Left lobe of liver (tissue), 2 donors: ENCODE measurements around the gene ATP9B. TPM values are rescaled to one million over a fixed set of nuclear protein-coding genes. Genes with fewer than 3 reads are reported as not detected.
A peak's percentile ranks its signal among the peaks of the same experiment; 100 is the strongest.
"Not testable (repeated sequence)": the region's sequence is repeated elsewhere in the genome, so short reads cannot be mapped to it uniquely, and the experiment has no call there.

ENCODE experiments used
- ATAC-seq: fragments of 200-7000 bp; cut with Tn5 transposase; one replicate; pipeline ENCODE4 v1.9.1; 2020; ENCODE audit warnings: mild to moderate bottlenecking, moderate library complexity
- DNase-seq: peaks from one replicate; pipeline ENCODE4 v3.0.0-alpha.2; 2020; ENCODE audit warnings: low spot score
- total RNA-seq: library from RNA; stranded (reverse); gene quantifications from one replicate; pipeline ENCODE4 v1.2.1, GENCODE V29; 2021
- donor health status: DM: no; HTN: no; CAD: no; lungs with moderate emphysema.
- donor health status: DM: no; HTN: yes; CAD: no.

Gene ATP9B
- total RNA-seq, 1 donor from 2014 or later = 11.1 TPM

GRCh38 chr18:79272916-79273315 lies 203.7 kb downstream of the ATP9B start:
- DNase-seq = no peak

GRCh38 chr18:79274823-79275222 lies 205.6 kb downstream of the ATP9B start:
- DNase-seq (no peak), ATAC-seq (no peak)

More at GRCh38 chr18:79272916-79273315, 203.7 kb downstream of the ATP9B start:
- no peak for ATAC-seq

- ATAC-seq = no peak
- no peak for DNase-seq
These were observed 206.3 kb downstream of the ATP9B start for GRCh38 chr18:79275461-79275860.

GRCh38 chr18:79275992-79276391 lies 206.8 kb downstream of the ATP9B start:
- DNase-seq (no peak), ATAC-seq (no peak)

GRCh38 chr18:79278896-79279295 lies 209.7 kb downstream of the ATP9B start:
- no peak for ATAC-seq
- DNase-seq = no peak

GRCh38 chr18:79283131-79283810 lies 214.1 kb downstream of the ATP9B start:
- DNase-seq = no peak
- ATAC-seq = no peak

GRCh38 chr18:79283929-79284328 lies 214.7 kb downstream of the ATP9B start:
- ATAC-seq = no peak
- DNase-seq = no peak

- ATAC-seq, DNase-seq: not testable (repeated sequence)
These were observed 216.0 kb downstream of the ATP9B start for GRCh38 chr18:79285191-79285590.

GRCh38 chr18:79290409-79290808 lies 221.2 kb downstream of the ATP9B start:
- not testable (repeated sequence) for DNase-seq, ATAC-seq

GRCh38 chr18:79290876-79291275 lies 221.7 kb downstream of the ATP9B start:
- no peak for DNase-seq

GRCh38 chr18:79294235-79294634 lies 225.0 kb downstream of the ATP9B start:
- no peak for DNase-seq
- no peak for ATAC-seq

More at GRCh38 chr18:79290876-79291275, 221.7 kb downstream of the ATP9B start:
- ATAC-seq = no peak

- DNase-seq (no peak), ATAC-seq (no peak)
These were observed 230.1 kb downstream of the ATP9B start for GRCh38 chr18:79299272-79299671.

- no peak for DNase-seq
- no peak for ATAC-seq
These were observed 230.5 kb downstream of the ATP9B start for GRCh38 chr18:79299711-79300110.

GRCh38 chr18:79300413-79300812 lies 231.2 kb downstream of the ATP9B start:
- ATAC-seq (no peak), DNase-seq (no peak)

GRCh38 chr18:79302120-79302519 lies 232.9 kb downstream of the ATP9B start:
- no peak for DNase-seq
- peak; percentile 52 for ATAC-seq

GRCh38 chr18:79305911-79306310 lies 236.7 kb downstream of the ATP9B start:
- ATAC-seq (no peak), DNase-seq (no peak)

- ATAC-seq (no peak), DNase-seq (no peak)
These were observed 240.6 kb downstream of the ATP9B start for GRCh38 chr18:79309614-79310358.

- DNase-seq = no peak
These were observed 245.7 kb downstream of the ATP9B start for GRCh38 chr18:79314838-79315388.

GRCh38 chr18:79315596-79315995 lies 246.4 kb downstream of the ATP9B start:
- DNase-seq (no peak), ATAC-seq (no peak)

More at GRCh38 chr18:79314838-79315388, 245.7 kb downstream of the ATP9B start:
- ATAC-seq = no peak

- ATAC-seq (peak; percentile 17), DNase-seq (no peak)
These were observed 248.5 kb downstream of the ATP9B start for GRCh38 chr18:79317703-79318102.

GRCh38 chr18:79318142-79318673 lies 249.0 kb downstream of the ATP9B start:
- DNase-seq = no peak
- ATAC-seq = no peak
